ENCODE measurements around the gene DTNB.

The DTNB gene

DNA sequence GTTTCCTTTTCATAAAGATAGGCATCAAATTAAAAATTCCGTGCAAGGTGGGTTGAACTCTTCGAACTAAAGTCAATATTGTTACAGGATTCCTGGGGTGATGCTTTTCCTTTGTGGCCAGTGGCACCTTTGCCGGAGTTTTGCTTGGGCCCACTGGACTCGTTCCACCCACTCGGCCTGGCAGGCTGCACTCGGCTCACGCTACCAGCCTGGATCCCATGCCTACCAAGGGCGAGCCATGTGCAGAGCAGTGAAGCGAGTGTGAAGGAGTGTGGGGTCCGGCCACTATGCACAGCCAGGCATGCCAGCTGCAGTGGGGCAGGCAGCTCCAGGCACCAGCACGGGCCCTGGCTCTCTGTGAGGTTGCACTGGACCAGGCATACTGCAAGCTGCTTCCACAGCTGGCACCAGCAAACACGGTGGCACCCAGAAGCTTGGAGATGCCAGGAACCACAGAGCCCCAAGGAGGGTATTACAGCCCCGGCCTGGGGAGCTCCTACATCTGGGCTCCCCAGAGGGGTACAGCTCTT lies 83.6 kb downstream of the DTNB start:
- no peaks in the 10 kb centered on the region for H3K27me3 ChIP-seq
- H3K27ac ChIP-seq: no peak overlapping the region
- no peak for TF ChIP-seq Cebpa-rat (IDR thresholded peaks at IDR 0.05)
- H3K36me3 ChIP-seq: peaks cover 0 to 16% (median 6%) of the 10 kb centered on the region in 11 experiments; a peak in 7 of 22 replicates
- peaks cover 0 to 17% (median 11%) of the 10 kb centered on the region in 11 experiments; a peak in 11 of 22 replicates for H3K9me3 ChIP-seq (replicated peaks in 1 of 11)
- no peak overlapping the region for H3K4me2 ChIP-seq
- H3K4me1 ChIP-seq: peaks cover 18 to 54% (median 46%) of the 10 kb centered on the region in 10 experiments; a peak in 19 of 20 replicates
- no peak overlapping the region for H3K4me3 ChIP-seq
- H3K9ac ChIP-seq: no peak overlapping the region
- H4K20me1 ChIP-seq: no peaks in the 10 kb centered on the region

DNA sequence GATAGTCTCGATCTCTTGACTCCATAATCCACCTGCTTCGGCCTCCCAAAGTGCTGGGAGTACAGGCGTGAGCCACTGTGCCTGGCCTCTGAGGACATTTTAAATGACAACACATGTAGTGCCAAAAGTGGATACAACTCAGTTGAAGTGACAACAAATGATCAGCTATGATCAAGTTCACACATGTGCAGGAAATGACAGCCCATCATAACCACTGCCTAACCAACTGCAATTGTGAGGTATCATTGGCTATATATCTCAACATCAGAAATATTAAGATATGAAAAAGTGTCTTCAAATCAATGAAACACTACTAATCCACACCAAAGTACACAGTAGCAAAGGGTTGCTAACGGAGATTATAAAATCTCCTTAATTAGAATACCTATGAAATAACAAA lies 84.8 kb downstream of the DTNB start:
- Histone ChIP-seq H3K9me3 (replicated peaks in 1 of 11) (peaks cover 0 to 17% (median 11%) of the 10 kb centered on the region in 11 experiments; a peak in 11 of 22 replicates), H3K4me3 (no peak overlapping the region), H3K27me3 (no peaks in the 10 kb centered on the region), H3K36me3 (peaks cover 0 to 16% (median 6%) of the 10 kb centered on the region in 11 experiments; a peak in 7 of 22 replicates), H3K9ac (no peak overlapping the region), H3K4me2 (no peak overlapping the region), H3K4me1 (peaks cover 22 to 62% (median 50%) of the 10 kb centered on the region in 10 experiments), H4K20me1 (no peaks in the 10 kb centered on the region), H3K27ac (no peak overlapping the region)
- TF ChIP-seq Cebpa-rat (IDR thresholded peaks at IDR 0.05): no peak

DNA sequence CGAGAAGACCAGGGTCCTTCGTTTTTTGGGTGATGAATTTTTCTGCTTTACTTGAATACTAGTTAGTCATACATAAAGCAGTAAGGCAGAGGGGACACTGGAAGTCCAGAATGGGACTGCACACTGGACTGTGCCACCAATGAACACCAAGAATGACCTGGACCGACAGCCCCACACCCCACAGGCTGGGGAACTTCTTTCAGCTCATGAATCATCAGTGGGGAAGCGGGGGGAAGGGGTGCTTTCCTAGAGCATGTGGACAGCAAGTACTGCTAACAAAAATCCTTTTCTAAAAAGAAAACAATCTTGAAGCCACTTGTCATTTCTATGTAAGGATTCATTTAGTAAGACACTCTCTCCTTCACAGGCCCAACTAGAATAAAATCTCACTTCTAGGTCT lies 86.0 kb downstream of the DTNB start:
- Histone ChIP-seq H3K9me3 (replicated peaks in 1 of 11) (peaks cover 0 to 17% (median 11%) of the 10 kb centered on the region in 11 experiments; a peak in 11 of 22 replicates), H4K20me1 (no peaks in the 10 kb centered on the region), H3K27ac (peak overlapping the region in 2 of 11 experiments; percentile 3 to 8; a peak in 1 of 22 replicates), H3K4me3 (no peak overlapping the region), H3K36me3 (peaks cover 0 to 16% (median 6%) of the 10 kb centered on the region in 11 experiments; a peak in 7 of 22 replicates), H3K27me3 (no peaks in the 10 kb centered on the region), H3K4me2 (peak overlapping the region in 7 of 11 experiments; percentile 29 to 68 (median 52); a peak in 14 of 22 replicates), H3K9ac (no peak overlapping the region), H3K4me1 (peaks cover 33 to 67% (median 56%) of the 10 kb centered on the region in 10 experiments)
- no peak for TF ChIP-seq Cebpa-rat (IDR thresholded peaks at IDR 0.05)

DNA sequence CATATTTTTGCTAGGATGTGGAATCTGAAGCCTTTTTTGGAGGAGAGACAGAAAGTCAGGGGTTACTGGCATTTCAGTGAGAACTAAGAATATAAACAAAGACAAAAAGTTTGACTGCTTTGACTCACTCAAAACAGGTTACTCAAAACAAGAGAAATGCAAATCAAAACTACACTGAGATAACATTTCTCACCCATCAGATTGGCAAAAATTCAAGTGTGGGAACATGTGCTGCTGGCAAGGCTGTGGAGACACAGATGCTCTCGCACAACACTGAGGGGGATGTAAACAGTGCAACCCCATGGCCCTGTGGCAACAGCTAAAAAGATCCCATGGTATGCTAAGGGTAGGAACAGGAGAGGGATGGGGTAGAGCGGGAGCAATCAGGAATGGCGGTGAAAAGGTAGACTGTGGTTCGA lies 86.6 kb downstream of the DTNB start:
- peaks cover 0 to 17% (median 11%) of the 10 kb centered on the region in 11 experiments; a peak in 11 of 22 replicates for H3K9me3 ChIP-seq (replicated peaks in 1 of 11)
- peaks cover 33 to 67% (median 56%) of the 10 kb centered on the region in 10 experiments for H3K4me1 ChIP-seq
- H4K20me1 ChIP-seq: no peaks in the 10 kb centered on the region
- no peak overlapping the region for H3K4me3 ChIP-seq
- TF ChIP-seq Cebpa-rat (IDR thresholded peaks at IDR 0.05): no peak
- H3K4me2 ChIP-seq: peak overlapping the region in 8 of 11 experiments; percentile 5 to 68 (median 44); a peak in 13 of 22 replicates
- H3K9ac ChIP-seq: no peak overlapping the region
- H3K36me3 ChIP-seq: peaks cover 0 to 16% (median 6%) of the 10 kb centered on the region in 11 experiments; a peak in 7 of 22 replicates
- H3K27me3 ChIP-seq: no peaks in the 10 kb centered on the region
- peak overlapping the region in 1 of 11 experiments; percentile 3; a peak in 1 of 22 replicates for H3K27ac ChIP-seq

DNA sequence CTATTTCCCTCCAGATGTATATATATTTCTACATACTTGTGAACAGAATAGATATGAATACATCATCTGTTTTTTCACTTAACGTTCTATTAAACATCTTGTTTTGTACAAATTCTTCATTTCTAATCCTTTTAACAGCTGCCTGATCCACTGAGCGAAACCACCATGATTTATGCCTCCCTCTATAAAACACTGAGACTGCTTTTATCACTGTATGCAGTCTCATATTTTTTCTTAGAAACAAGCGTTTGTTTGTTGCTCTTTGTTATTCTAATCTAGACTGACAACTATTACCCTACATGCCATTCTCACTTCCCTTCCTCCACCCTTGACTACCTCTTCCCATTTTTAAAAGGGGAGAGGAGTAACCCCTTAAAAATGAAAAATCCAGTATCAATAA lies 88.2 kb downstream of the DTNB start:
- Histone ChIP-seq H3K4me2 (peak overlapping the region in 8 of 11 experiments; percentile 6 to 61 (median 49); a peak in 13 of 22 replicates), H3K9me3 (replicated peaks in 1 of 11) (peaks cover 0 to 8% (median 6%) of the 10 kb centered on the region in 11 experiments; a peak in 10 of 22 replicates), H3K27me3 (no peaks in the 10 kb centered on the region), H3K4me3 (no peak overlapping the region), H4K20me1 (no peaks in the 10 kb centered on the region), H3K4me1 (peaks cover 45 to 76% (median 66%) of the 10 kb centered on the region in 10 experiments), H3K9ac (no peak overlapping the region), H3K27ac (no peak overlapping the region; a peak in 1 of 22 replicates), H3K36me3 (peaks cover 0 to 8% (median 0%) of the 10 kb centered on the region in 11 experiments; a peak in 5 of 22 replicates)
- TF ChIP-seq Cebpa-rat (IDR thresholded peaks at IDR 0.05): no peak

DNA sequence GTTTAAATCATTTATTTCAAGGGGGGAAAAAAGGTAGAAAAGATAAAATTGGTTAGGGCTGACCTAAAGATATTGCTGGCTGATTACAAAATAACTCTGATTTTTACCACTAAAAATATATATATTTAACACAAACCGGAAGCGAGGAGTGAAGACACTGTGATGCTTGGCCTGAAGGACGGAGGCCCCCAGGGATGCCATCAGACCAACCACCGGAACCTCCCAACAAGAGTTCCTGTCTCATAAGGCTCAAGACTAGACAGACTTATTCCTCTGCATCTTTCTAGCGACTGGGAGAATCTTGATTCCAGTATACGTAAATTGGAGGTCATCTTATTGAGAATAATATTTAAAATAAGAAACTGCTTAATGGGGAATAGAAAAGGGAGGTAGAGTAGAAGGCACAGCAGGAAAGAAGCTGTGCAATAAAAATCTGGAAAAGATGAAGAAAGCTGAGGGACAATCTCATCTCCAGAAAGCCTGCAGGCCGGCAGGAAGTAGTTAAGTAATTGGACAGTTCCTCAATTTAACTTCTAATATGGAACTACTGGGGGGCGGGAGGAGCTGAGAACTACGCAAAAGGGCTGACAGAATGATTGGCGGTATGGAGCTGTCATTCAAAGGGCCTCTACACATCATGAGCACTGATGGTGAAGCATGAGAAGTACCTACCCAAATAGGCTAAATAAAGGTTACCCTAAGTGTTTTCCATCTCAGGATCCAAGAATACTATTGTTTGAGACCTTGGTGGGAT lies 91.1 kb downstream of the DTNB start:
- Histone ChIP-seq H3K9me3 (replicated peaks in 1 of 11) (no peaks in the 10 kb centered on the region), H3K4me1 (peaks cover 52 to 75% (median 62%) of the 10 kb centered on the region in 10 experiments), H3K4me2 (peak overlapping the region; percentile 73 to 99 (median 90)), H3K4me3 (peak overlapping the region; percentile 14 to 52 (median 42); a peak in 18 of 20 replicates), H4K20me1 (no peaks in the 10 kb centered on the region), H3K27me3 (no peaks in the 10 kb centered on the region), H3K9ac (peak overlapping the region in 10 of 11 experiments; percentile 43 to 70 (median 56); a peak in 19 of 22 replicates), H3K27ac (peak overlapping the region; percentile 32 to 90 (median 82); a peak in 21 of 22 replicates), H3K36me3 (peaks cover 0 to 6% (median 0%) of the 10 kb centered on the region in 11 experiments; a peak in 2 of 22 replicates)
- TF ChIP-seq Cebpa-rat (IDR thresholded peaks at IDR 0.05): peak in 3 of 11 experiments; percentile 9 to 69 (median 37); a peak in 1 of 22 replicates

DNA sequence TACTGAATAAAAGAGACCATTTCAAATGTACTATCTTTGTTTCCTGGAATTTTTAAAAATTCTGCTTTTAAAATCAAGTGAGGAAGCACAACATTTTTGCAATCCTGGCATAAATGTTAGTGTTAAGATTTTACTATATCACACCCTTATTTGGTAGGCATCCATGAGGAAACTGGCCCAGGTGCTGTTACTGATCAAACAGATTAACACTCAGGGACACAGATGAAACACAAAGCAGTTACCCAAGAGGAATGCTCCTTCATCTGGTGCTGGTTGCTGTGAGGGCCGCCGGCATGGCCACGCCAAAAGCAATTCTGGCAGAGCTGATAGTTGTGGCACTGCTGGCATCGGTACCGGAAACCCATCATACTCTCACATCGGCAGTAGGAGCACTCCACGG lies 96.8 kb downstream of the DTNB start:
- peaks cover 0 to 14% (median 7%) of the 10 kb centered on the region in 11 experiments; a peak in 9 of 22 replicates for H3K36me3 ChIP-seq
- no peak overlapping the region for H3K9ac ChIP-seq
- no peaks in the 10 kb centered on the region for H4K20me1 ChIP-seq
- no peak overlapping the region for H3K4me2 ChIP-seq
- H3K4me1 ChIP-seq: peaks cover 12 to 24% (median 20%) of the 10 kb centered on the region in 10 experiments
- H3K9me3 ChIP-seq (replicated peaks in 1 of 11): no peaks in the 10 kb centered on the region
- TF ChIP-seq Cebpa-rat (IDR thresholded peaks at IDR 0.05): no peak
- H3K4me3 ChIP-seq: no peak overlapping the region
- no peak overlapping the region for H3K27ac ChIP-seq
- H3K27me3 ChIP-seq: no peaks in the 10 kb centered on the region

DNA sequence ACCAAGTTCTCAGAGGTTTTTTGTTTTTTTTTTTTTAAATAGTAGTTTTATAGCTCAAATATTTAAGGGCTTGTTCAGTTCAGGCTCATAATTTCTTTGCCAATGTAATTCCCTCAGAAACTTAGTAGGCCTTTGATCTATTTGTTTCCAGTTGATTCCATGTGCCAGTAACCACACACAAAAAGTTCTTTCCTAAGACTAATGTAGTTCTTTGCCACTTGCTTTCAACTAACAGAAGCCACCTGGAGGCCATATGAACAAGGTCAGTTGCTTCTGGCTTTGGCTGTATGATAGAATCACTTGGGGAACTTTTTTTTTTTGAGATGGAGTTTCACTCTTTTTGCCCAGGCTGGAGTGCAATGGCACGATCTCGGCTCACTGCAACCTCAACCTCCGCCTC lies 100.7 kb downstream of the DTNB start:
- Histone ChIP-seq H3K9me3 (replicated peaks in 1 of 11) (no peaks in the 10 kb centered on the region), H3K27ac (no peak overlapping the region), H3K27me3 (no peaks in the 10 kb centered on the region), H3K4me2 (no peak overlapping the region), H3K9ac (no peak overlapping the region), H4K20me1 (no peaks in the 10 kb centered on the region), H3K36me3 (peaks cover 0 to 14% (median 7%) of the 10 kb centered on the region in 11 experiments; a peak in 8 of 22 replicates), H3K4me3 (no peak overlapping the region), H3K4me1 (peaks cover 0 to 17% (median 2%) of the 10 kb centered on the region in 10 experiments; a peak in 11 of 20 replicates)
- TF ChIP-seq Cebpa-rat (IDR thresholded peaks at IDR 0.05): no peak
